NCI-H2196 (cell line): ENCODE results near the gene CSF2RB.

Experiments
- DNase-seq: peaks from one replicate; lab custom pipeline; 2025; ENCODE audit not compliant: unreplicated experiment; lab: John Stamatoyannopoulos, UW

CSF2RB gene

GRCh38 chr22:36934418-36935312, 21.2 kb downstream of the CSF2RB start:
- no peak for DNase-seq

- no peak for DNase-seq
Measured at GRCh38 chr22:36935313-36935610, 21.8 kb downstream of the CSF2RB start.

- DNase-seq: no peak
Measured at GRCh38 chr22:36935694-36936093, 22.3 kb downstream of the CSF2RB start.

GRCh38 chr22:36936362-36937116, 23.1 kb downstream of the CSF2RB start:
- DNase-seq: no peak

- DNase-seq: no peak
Measured at GRCh38 chr22:36937319-36938027, 24.0 kb downstream of the CSF2RB start.

GRCh38 chr22:36938028-36938425, 24.6 kb downstream of the CSF2RB start:
- no peak for DNase-seq

- DNase-seq: no peak
Measured at GRCh38 chr22:36938886-36939285, 25.5 kb downstream of the CSF2RB start.

GRCh38 chr22:36940676-36941075, 27.2 kb downstream of the CSF2RB start:
- no peak for DNase-seq

GRCh38 chr22:36942556-36942955, 29.1 kb downstream of the CSF2RB start:
- no peak for DNase-seq

- DNase-seq: no peak
Measured at GRCh38 chr22:36946421-36947158, 33.2 kb downstream of the CSF2RB start.

- no peak for DNase-seq
Measured at GRCh38 chr22:36948273-36949225, 35.1 kb downstream of the CSF2RB start.

GRCh38 chr22:36950797-36951590, 37.6 kb downstream of the CSF2RB start:
- no peak for DNase-seq

GRCh38 chr22:36951746-36952145, 38.3 kb downstream of the CSF2RB start:
- DNase-seq: no peak

- no peak for DNase-seq
Measured at GRCh38 chr22:36953239-36954080, 40.0 kb downstream of the CSF2RB start.

GRCh38 chr22:36954251-36955014, 41.0 kb downstream of the CSF2RB start:
- DNase-seq: no peak

- DNase-seq: no peak
Measured at GRCh38 chr22:36955691-36956090, 42.3 kb downstream of the CSF2RB start.

- DNase-seq: no peak
Measured at GRCh38 chr22:36958366-36958765, 44.9 kb downstream of the CSF2RB start.
